ENCODE data around the gene CKM.

Gene CKM

GRCh38 chr19:45322744-45323281 lies at the start of gene CKM:
Gene CKM (minus strand): TSS chr19:45322875. CDS start chr19:45319713, 3,162 bp downstream.
- no peak for DNase-seq

- peak; percentile 100 for DNase-seq
Measured at GRCh38 chr19:45370410-45371204, 47.9 kb upstream of the CKM start, which contains the start of gene ERCC2. Gene ERCC2 (minus strand): TSS chr19:45370573. CDS start chr19:45370540, 33 bp downstream.

- DNase-seq, result no peak
Measured at GRCh38 chr19:45368737-45369340, 46.2 kb upstream of the CKM start.

- no peak for DNase-seq
Measured at GRCh38 chr19:45368127-45368526, 45.5 kb upstream of the CKM start.

- no peak for DNase-seq
Measured at GRCh38 chr19:45364696-45365095, 42.0 kb upstream of the CKM start.

- no peak for DNase-seq
Measured at GRCh38 chr19:45363861-45364459, 41.3 kb upstream of the CKM start.

- DNase-seq, result no peak
Measured at GRCh38 chr19:45362291-45362690, 39.6 kb upstream of the CKM start.

- DNase-seq, result no peak
Measured at GRCh38 chr19:45361608-45362007, 38.9 kb upstream of the CKM start.

- DNase-seq, result no peak
Measured at GRCh38 chr19:45358213-45358792, 35.6 kb upstream of the CKM start.

- no peak for DNase-seq
Measured at GRCh38 chr19:45357445-45357783, 34.7 kb upstream of the CKM start.

GRCh38 chr19:45356760-45357444 lies 34.2 kb upstream of the CKM start:
- no peak for DNase-seq

GRCh38 chr19:45355910-45356309 lies 33.2 kb upstream of the CKM start:
- DNase-seq, result no peak

- no peak for DNase-seq
Measured at GRCh38 chr19:45355402-45355801, 32.7 kb upstream of the CKM start.

- DNase-seq, result no peak
Measured at GRCh38 chr19:45354241-45354842, 31.7 kb upstream of the CKM start.

- DNase-seq, result no peak
Measured at GRCh38 chr19:45352914-45353796, 30.5 kb upstream of the CKM start.

GRCh38 chr19:45352471-45352870 lies 29.8 kb upstream of the CKM start:
- no peak for DNase-seq

GRCh38 chr19:45352062-45352461 lies 29.4 kb upstream of the CKM start:
- no peak for DNase-seq

GRCh38 chr19:45351401-45351952 lies 28.8 kb upstream of the CKM start:
- DNase-seq, result no peak

- DNase-seq, result no peak
Measured at GRCh38 chr19:45350477-45351058, 27.9 kb upstream of the CKM start.

GRCh38 chr19:45349430-45349941 lies 26.8 kb upstream of the CKM start:
- no peak for DNase-seq

GRCh38 chr19:45349126-45349415 lies 26.4 kb upstream of the CKM start:
- DNase-seq, result no peak
